ENCODE measurements around the gene USP10.

Gene USP10

DNA sequence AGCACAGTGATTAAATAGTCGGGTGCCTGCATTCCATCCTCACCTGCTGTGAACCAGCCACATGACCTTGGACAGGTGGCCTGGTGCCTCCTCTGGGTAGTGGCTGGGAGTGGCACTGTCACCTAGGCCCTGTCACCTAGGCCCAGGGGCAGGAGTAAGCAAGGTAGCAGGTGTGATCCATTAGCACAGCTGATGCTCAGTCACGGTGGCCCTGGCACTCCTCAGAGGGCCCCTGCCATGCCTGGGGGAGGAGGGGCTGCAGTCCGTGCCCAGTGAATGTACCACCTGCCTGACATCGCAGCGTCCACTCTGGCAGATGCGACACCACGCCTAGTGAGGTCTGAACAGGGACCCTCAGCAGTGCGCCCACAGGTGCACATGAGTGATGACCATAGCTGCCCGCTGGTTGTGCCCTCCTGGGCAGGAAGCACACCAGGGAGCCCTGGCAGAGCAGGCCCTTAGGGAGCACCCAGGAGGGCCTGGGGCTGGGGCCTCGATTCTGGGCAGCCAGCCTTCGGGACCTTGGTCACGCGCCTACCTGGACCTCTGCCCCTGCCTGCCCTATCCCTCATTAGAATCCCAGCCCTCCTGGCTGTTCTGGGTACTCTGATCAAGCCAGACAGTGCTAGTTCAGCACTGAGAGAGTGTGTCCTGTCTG lies 86.9 kb downstream of the USP10 start:
- peak; percentile 73 for TF ChIP-seq TCF12 (IDR thresholded peaks at IDR 0.05; ENCODE audit: low read depth)
- TF ChIP-seq CEBPB (IDR thresholded peaks at IDR 0.05) = 0 out of 2 replicates have a peak, but pooled peaks have one; percentile 0
- TF ChIP-seq, protein P1, sequence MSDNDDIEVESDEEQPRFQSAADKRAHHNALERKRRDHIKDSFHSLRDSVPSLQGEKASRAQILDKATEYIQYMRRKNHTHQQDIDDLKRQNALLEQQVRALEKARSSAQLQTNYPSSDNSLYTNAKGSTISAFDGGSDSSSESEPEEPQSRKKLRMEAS (IDR thresholded peaks at IDR 0.05) = peak; percentile 20; the same call in 1 of the 2 replicates
- TF ChIP-seq EGR1 (IDR thresholded peaks at IDR 0.05) = no peak
- TF ChIP-seq, protein P2, sequence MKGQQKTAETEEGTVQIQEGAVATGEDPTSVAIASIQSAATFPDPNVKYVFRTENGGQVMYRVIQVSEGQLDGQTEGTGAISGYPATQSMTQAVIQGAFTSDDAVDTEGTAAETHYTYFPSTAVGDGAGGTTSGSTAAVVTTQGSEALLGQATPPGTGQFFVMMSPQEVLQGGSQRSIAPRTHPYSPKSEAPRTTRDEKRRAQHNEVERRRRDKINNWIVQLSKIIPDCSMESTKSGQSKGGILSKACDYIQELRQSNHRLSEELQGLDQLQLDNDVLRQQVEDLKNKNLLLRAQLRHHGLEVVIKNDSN (IDR thresholded peaks at IDR 0.05) = peak; percentile 88
- peak; percentile 16; the same call in 1 of the 2 replicates for TF ChIP-seq ZBTB7A (IDR thresholded peaks at IDR 0.05; ENCODE audit: low read depth)

DNA sequence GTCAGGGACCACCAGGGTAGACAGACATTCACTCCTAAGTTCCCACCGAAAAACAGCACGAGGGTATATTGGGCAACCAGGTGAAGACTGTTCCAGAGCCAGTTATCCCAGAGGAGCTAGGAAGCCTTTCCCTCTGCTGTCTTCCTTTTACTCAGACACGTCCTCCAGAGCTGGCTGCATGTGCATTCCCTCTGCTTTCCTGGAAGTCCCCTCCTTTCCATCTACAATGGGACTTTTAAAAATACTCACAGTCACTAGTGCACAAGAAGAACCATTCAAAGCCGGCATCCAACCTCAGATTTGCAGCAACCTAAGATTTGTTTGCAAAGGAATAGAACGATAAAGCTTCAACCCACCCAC lies 87.4 kb downstream of the USP10 start:
- TF ChIP-seq CEBPB (IDR thresholded peaks at IDR 0.05) = no peak
- no peak for TF ChIP-seq ZBTB7A (IDR thresholded peaks at IDR 0.05; ENCODE audit: low read depth)
- TF ChIP-seq, protein P3, sequence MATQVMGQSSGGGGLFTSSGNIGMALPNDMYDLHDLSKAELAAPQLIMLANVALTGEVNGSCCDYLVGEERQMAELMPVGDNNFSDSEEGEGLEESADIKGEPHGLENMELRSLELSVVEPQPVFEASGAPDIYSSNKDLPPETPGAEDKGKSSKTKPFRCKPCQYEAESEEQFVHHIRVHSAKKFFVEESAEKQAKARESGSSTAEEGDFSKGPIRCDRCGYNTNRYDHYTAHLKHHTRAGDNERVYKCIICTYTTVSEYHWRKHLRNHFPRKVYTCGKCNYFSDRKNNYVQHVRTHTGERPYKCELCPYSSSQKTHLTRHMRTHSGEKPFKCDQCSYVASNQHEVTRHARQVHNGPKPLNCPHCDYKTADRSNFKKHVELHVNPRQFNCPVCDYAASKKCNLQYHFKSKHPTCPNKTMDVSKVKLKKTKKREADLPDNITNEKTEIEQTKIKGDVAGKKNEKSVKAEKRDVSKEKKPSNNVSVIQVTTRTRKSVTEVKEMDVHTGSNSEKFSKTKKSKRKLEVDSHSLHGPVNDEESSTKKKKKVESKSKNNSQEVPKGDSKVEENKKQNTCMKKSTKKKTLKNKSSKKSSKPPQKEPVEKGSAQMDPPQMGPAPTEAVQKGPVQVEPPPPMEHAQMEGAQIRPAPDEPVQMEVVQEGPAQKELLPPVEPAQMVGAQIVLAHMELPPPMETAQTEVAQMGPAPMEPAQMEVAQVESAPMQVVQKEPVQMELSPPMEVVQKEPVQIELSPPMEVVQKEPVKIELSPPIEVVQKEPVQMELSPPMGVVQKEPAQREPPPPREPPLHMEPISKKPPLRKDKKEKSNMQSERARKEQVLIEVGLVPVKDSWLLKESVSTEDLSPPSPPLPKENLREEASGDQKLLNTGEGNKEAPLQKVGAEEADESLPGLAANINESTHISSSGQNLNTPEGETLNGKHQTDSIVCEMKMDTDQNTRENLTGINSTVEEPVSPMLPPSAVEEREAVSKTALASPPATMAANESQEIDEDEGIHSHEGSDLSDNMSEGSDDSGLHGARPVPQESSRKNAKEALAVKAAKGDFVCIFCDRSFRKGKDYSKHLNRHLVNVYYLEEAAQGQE (IDR thresholded peaks at IDR 0.05; ENCODE audit: low read depth) = no peak
- TF ChIP-seq, protein P1 (IDR thresholded peaks at IDR 0.05) = no peak
- TF ChIP-seq TAF1 (IDR thresholded peaks at IDR 0.05; ENCODE audit: low read depth) = no peak
- no peak for TF ChIP-seq NFIC (IDR thresholded peaks at IDR 0.05)
- no peak for TF ChIP-seq TCF12 (IDR thresholded peaks at IDR 0.05; ENCODE audit: low read depth)
- TF ChIP-seq, protein P2 (IDR thresholded peaks at IDR 0.05) = no peak
- no peak for TF ChIP-seq FOXM1 (IDR thresholded peaks at IDR 0.05; ENCODE audit: borderline replicate concordance, low read depth)
- no peak for TF ChIP-seq RAD21 (IDR thresholded peaks at IDR 0.05; ENCODE audit: low read depth)

DNA sequence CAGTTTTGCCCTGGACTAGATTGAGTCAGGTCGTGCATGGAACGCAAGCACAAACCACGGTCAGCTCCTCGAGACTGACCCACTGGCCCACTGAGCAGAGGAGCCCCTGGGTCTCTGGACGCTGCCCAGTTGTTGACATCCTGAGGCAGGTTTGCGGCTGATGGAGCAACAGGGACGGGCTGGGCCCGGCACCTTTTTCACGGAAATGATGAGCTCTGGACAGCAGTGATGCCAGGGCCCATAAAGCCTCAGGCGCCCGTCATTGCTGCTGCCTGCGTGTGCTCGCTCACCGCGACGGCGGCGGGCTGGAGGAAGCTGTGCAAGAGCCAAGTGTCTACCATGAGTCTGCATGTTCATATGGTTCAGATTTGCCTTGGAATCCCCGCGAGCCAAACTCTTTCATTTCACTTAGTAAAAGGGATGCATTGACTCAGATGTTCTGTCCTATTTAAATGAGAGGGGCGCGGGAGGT lies 89.2 kb downstream of the USP10 start:
- TF ChIP-seq CEBPB (IDR thresholded peaks at IDR 0.05) (no peak), TEAD4 (IDR thresholded peaks at IDR 0.05) (no peak), RAD21 (IDR thresholded peaks at IDR 0.05; ENCODE audit: low read depth) (no peak), CREB1 (IDR thresholded peaks at IDR 0.05; ENCODE audit: low read depth) (no peak), FOXM1 (IDR thresholded peaks at IDR 0.05; ENCODE audit: borderline replicate concordance, low read depth) (no peak), TAF1 (IDR thresholded peaks at IDR 0.05; ENCODE audit: low read depth) (no peak), EGR1 (IDR thresholded peaks at IDR 0.05) (no peak), NFIC (IDR thresholded peaks at IDR 0.05) (no peak)
- TF ChIP-seq, protein P3 (IDR thresholded peaks at IDR 0.05; ENCODE audit: low read depth) = no peak
- TF ChIP-seq, protein P2 (IDR thresholded peaks at IDR 0.05) = no peak

DNA sequence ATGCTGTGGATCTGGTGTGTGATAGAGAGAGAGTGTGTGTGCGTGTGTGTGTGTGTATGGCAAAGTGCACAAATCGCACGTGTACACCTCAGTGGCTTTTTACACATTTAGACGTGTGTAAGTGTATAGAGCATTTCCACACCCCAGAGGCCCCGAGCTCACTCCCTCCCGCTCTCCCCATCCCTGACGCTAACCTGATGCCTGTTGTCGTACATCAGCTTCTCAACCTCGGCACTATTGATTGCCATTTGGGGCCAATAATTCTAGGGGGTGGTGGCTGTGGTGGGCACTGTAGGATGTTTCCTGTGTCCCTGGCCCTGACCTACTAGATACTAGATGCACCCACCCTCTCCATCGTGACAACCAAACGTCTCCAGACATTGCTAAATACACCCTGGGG lies 89.6 kb downstream of the USP10 start:
- no peak for TF ChIP-seq NFIC (IDR thresholded peaks at IDR 0.05)
- TF ChIP-seq CEBPB (IDR thresholded peaks at IDR 0.05) = no peak
- TF ChIP-seq, protein P3 (IDR thresholded peaks at IDR 0.05; ENCODE audit: low read depth) = no peak
- TF ChIP-seq ZBTB7A (IDR thresholded peaks at IDR 0.05; ENCODE audit: low read depth) = no peak
- TF ChIP-seq TAF1 (IDR thresholded peaks at IDR 0.05; ENCODE audit: low read depth) = no peak
- TF ChIP-seq, protein P1 (IDR thresholded peaks at IDR 0.05) = no peak
- no peak for TF ChIP-seq TCF12 (IDR thresholded peaks at IDR 0.05; ENCODE audit: low read depth)
- no peak for TF ChIP-seq FOXM1 (IDR thresholded peaks at IDR 0.05; ENCODE audit: borderline replicate concordance, low read depth)
- TF ChIP-seq YY1 (IDR thresholded peaks at IDR 0.05; ENCODE audit: low read depth) = no peak
- no peak for TF ChIP-seq TEAD4 (IDR thresholded peaks at IDR 0.05)
- TF ChIP-seq, protein P2 (IDR thresholded peaks at IDR 0.05) = no peak
- no peak for TF ChIP-seq RAD21 (IDR thresholded peaks at IDR 0.05; ENCODE audit: low read depth)
- no peak for TF ChIP-seq CREB1 (IDR thresholded peaks at IDR 0.05; ENCODE audit: low read depth)
- no peak for TF ChIP-seq EP300 (IDR thresholded peaks at IDR 0.05; ENCODE audit: borderline replicate concordance)
